Fibroblast of villous mesenchyme (primary cell): Measurements from ENCODE around the gene ARVCF. TPM values are rescaled to one million over a fixed set of nuclear protein-coding genes. Genes with fewer than 3 reads are reported as not detected.

ENCODE experiments used
- DNase-seq: peaks from one replicate; pipeline ENCODE4 v3.0.0-alpha.2; 2010; ENCODE audit warnings: low read depth
- H3K4me3 ChIP-seq: 2 replicates; pipeline ENCODE4 v1.5.1; 2011; ENCODE audit warnings: low read depth, mild to moderate bottlenecking, low read length
- total RNA-seq: library from RNA; depleted of rRNA; stranded (reverse); fragments of >200 nt; gene quantifications from 2 replicates; pipeline ENCODE4 v1.2.3, GENCODE V29; 2012
- TF ChIP-seq, protein P1 (sequence below): IDR thresholded peaks from 2 replicates; pipeline ENCODE4 v1.5.1; 2012; ENCODE audit warnings: low read depth, mild to moderate bottlenecking, low read length; ENCODE audit not compliant: insufficient read depth

The ARVCF gene
- total RNA-seq, 1 donor: 6.0 TPM

DNA sequence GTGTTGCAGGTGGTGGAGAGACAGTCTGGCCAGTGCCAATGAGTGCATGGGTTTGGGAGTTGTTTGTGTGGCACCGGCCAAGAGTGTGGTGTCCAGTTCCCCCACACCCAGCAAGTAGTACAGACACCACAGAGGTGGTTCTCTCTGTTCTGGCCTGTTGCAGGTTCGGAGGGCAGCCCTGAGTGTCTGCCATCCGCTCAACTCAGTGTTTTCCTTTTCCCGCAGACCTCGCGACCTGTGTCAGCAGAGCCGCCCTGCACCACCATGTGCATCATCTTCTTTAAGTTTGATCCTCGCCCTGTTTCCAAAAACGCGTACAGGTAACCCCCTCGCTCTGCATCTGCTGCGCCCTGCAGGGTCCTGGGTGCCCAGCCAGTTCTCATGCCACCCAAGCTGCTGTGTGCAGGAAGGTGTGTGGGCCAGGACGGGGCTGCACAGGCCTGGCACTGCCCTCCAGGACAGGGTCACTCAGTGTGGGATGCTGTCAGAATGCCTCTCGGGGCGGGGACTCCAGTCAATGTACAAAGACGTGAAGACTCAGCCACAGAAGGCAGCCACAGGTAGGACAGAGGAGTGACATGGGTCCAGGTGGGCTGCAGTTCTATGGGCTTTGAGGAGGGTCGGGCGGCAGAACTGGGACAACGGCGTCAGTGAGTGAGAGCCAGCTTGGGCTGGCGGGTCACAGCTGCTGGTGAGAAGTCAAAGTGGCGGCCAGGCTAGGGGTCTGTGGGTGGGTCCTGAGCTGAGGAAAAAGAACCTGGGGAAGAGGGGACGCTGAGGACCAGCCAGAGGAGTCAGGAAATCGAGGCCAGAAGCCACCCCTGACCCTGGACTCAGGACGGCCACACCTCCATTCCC, 20.1 kb upstream of the ARVCF start:
- no peak for DNase-seq
- TF ChIP-seq, protein P1, sequence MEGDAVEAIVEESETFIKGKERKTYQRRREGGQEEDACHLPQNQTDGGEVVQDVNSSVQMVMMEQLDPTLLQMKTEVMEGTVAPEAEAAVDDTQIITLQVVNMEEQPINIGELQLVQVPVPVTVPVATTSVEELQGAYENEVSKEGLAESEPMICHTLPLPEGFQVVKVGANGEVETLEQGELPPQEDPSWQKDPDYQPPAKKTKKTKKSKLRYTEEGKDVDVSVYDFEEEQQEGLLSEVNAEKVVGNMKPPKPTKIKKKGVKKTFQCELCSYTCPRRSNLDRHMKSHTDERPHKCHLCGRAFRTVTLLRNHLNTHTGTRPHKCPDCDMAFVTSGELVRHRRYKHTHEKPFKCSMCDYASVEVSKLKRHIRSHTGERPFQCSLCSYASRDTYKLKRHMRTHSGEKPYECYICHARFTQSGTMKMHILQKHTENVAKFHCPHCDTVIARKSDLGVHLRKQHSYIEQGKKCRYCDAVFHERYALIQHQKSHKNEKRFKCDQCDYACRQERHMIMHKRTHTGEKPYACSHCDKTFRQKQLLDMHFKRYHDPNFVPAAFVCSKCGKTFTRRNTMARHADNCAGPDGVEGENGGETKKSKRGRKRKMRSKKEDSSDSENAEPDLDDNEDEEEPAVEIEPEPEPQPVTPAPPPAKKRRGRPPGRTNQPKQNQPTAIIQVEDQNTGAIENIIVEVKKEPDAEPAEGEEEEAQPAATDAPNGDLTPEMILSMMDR: no peak
- H3K4me3 ChIP-seq: no peak overlapping the region

DNA sequence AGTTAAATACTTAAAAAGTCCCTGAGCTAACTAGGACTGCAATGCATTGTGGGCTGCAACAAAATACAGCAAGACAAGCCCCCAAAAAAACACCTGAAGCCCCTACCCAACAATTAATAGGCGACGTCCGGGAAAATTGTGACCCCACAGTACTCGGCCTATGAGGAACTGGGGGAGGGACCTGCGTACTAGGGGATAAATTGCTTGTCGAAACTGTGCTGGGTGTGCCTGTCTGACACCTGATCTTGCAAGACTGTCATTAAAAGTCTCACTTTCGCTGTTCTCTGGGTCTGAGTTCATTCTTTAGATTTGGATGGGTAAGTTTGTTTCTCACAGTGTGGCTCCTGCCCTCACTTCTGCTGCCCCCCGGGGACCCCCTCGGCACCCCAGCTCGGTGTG, 19.5 kb upstream of the ARVCF start:
- TF ChIP-seq, protein P1: no peak
- H3K4me3 ChIP-seq: no peak overlapping the region
- DNase-seq: no peak

DNA sequence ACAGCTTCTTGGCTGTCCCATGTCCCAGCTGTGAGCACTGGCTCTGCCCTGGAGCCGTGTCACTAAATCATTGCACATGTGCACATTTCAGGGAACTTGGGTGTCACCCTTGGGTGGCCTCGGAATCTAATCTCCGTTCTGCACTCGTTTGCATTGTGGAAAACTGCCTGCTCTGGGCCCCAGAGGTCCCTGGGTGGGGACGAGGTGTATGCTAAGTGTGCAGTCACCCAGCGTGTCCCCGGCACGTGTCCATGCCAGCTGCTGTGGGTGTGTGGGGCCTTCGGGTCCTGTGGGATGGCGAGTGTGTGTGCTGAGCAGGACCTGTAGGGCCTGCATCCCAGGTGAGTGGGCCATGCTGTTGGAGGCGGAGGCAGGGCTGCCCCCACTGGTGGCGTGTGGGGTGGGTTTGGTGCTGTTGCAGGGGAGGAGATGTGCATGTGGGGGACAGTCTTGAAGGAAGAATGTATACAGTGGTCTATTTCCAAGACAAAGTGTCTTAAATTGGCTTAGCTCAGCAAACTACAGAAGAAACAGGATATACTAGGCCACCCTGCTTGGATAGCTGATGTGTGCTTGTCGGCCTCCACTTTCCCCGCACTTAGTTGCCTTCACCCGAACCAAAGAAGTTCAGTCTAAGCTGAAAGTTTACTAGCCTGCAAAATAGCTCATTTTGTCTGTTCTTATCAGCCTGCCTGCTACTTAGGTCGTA, 18.9 kb upstream of the ARVCF start:
- H3K4me3 ChIP-seq: no peak overlapping the region
- TF ChIP-seq, protein P1: no peak
- no peak for DNase-seq

DNA sequence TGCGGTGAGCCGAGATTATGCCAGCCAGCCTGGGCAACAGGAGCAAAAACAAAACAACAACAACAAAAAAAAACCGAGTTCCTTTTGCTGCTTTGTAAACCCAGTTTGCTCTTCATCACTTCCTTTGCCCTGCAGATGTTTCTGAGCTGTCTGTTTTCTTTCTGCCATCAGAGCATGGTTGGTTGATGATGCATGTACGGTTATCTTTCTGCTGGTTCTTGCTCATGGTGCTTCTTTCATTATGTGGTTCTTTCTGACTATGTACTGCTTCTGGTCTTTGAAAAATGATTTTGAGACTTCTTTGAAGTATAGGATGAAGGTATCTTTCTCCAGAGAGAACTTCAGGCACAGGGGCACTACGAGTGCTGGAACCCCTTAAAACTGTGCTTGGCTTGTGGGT, 17.5 kb upstream of the ARVCF start:
- TF ChIP-seq, protein P1: no peak
- DNase-seq: no peak

DNA sequence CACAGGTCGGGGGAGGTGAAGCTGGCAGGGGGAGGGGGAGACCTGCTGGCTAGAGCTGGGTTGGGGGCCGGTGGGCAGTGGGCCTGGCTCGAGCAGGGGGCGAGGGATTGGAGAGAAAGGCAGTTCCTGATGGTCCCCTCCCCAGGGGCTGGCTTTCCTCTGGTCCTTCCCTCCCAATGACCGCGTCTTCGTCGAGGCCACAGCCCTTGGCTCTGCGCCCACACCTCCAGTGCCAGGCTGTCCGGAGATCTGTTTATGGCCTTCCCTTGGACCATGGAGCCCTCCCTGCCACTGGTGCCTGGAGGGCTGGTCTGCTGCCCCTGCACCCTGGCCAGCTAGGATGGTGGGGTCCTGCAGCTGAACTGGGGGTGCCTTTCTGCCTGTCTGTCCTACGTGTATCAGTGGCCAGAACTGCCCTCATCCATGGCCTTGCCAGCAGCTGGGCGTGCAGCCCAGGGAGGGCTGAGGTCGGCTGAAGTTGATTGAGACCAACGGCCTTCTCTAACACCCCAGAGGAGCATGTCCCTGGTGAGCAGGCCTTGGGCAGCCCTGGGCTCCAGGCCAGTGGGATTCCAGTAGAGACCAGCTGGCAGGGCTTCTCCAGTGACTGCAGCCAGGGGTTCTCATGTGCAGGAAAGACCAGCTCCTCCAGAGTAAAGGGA, 16.6 kb upstream of the ARVCF start:
- DNase-seq: no peak
- TF ChIP-seq, protein P1: no peak

More for the DNA sequence above, 17.5 kb upstream of the ARVCF start:
- H3K4me3 ChIP-seq: no peak overlapping the region

DNA sequence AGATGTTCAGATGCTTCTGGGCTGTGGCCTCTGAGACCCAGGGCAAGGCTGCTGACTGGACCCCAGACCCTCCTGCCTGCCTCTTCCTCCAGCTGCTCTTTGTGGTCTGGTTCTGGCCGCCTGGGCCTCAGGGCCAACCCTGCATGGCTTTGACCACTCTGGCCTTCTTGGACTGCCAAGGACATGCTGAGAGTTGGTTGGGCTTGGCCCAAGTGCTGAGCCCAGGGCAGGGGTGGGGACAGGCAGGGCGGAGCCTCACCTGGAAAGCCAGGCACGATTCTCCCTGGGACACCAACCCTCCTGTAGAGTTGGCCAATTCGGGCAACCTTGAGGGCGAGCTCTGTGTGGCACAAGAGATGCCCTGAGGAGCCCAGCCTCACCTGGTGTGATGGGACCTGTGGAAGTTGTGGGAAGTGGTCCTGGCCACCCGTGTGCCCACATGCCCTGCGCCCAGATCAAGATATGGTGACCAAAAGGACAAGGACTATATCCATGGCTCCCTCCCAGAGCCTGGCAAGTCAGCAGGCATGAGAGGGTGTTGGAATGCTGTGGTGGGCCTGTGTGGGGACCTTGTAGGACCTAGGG, 15.9 kb upstream of the ARVCF start:
- DNase-seq: no peak
- TF ChIP-seq, protein P1: no peak
- no peak overlapping the region for H3K4me3 ChIP-seq

More for the DNA sequence above, 16.6 kb upstream of the ARVCF start:
- H3K4me3 ChIP-seq: no peak overlapping the region
